ENCODE results near the gene DCAF10. TPM values are rescaled to one million over a fixed set of nuclear protein-coding genes. Genes with fewer than 3 reads are reported as not detected.

The DCAF10 gene
- total RNA-seq, 2 donors from 2014 or later, result 24.4 to 47.4 TPM

- H3K4me1 ChIP-seq (ENCODE audit: control insufficient read depth in 1 of 2, low read depth in 2 of 2), result no peaks in the 10 kb centered on the region
- H3K36me3 ChIP-seq, result no peaks in the 10 kb centered on the region
- no peaks in the 10 kb centered on the region for H3K9me3 ChIP-seq
- ATAC-seq (ENCODE audit: insufficient number of reproducible peaks, low FRiP score, low read depth) (no peak), DNase-seq (ENCODE audit: low spot score) (no peak)
- no peaks in the 10 kb centered on the region for H3K27me3 ChIP-seq (replicated peaks; ENCODE audit: insufficient read depth)
- no peak for TF ChIP-seq CTCF (IDR thresholded peaks at IDR 0.05)
- H3K27ac ChIP-seq, result no peak overlapping the region
- H3K4me3 ChIP-seq, result no peak overlapping the region
Measured at GRCh38 chr9:37852222-37852621, 51.6 kb downstream of the DCAF10 start.

GRCh38 chr9:37856551-37856950 lies 56.0 kb downstream of the DCAF10 start:
- Histone ChIP-seq H3K27me3 (replicated peaks; ENCODE audit: insufficient read depth) (no peaks in the 10 kb centered on the region), H3K4me3 (no peak overlapping the region), H3K4me1 (ENCODE audit: control insufficient read depth in 1 of 2, low read depth in 2 of 2) (no peaks in the 10 kb centered on the region), H3K36me3 (peaks cover 21% of the 10 kb centered on the region), H3K27ac (no peak overlapping the region), H3K9me3 (no peaks in the 10 kb centered on the region)
- ATAC-seq (ENCODE audit: insufficient number of reproducible peaks, low FRiP score, low read depth) (no peak), DNase-seq (ENCODE audit: low spot score) (no peak)
- TF ChIP-seq CTCF (IDR thresholded peaks at IDR 0.05), result no peak

GRCh38 chr9:37859043-37859442 lies 58.4 kb downstream of the DCAF10 start:
- Histone ChIP-seq H3K27me3 (replicated peaks; ENCODE audit: insufficient read depth) (no peaks in the 10 kb centered on the region), H3K36me3 (peaks cover 28% of the 10 kb centered on the region), H3K27ac (no peak overlapping the region), H3K4me1 (ENCODE audit: control insufficient read depth in 1 of 2, low read depth in 2 of 2) (no peaks in the 10 kb centered on the region), H3K4me3 (no peak overlapping the region), H3K9me3 (no peaks in the 10 kb centered on the region)
- DNase-seq (ENCODE audit: low spot score) (no peak), ATAC-seq (ENCODE audit: insufficient number of reproducible peaks, low FRiP score, low read depth) (no peak)
- TF ChIP-seq CTCF (IDR thresholded peaks at IDR 0.05), result no peak

DNA sequence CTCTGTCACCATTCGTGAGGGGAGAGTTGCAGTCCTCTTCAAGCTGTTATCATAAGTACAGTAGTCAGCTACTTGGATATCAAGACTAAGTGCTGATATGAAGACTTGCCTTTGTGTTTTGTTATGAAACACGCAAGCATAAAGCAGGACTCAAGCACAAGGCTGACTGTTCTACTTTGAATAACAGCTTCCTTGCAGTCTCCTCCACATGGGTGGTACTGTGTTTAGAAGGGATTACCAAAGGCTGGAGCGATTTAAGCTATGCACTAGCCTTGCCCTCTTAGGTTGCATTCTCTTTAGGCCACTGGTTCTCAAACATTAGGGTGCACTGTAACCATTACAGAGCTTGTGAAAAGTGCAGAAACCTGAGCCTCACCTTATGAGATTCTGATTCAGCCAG lies 61.9 kb downstream of the DCAF10 start:
- DNase-seq (ENCODE audit: low spot score) (no peak), ATAC-seq (ENCODE audit: insufficient number of reproducible peaks, low FRiP score, low read depth) (no peak)
- Histone ChIP-seq H3K9me3 (no peaks in the 10 kb centered on the region), H3K36me3 (peaks cover 33% of the 10 kb centered on the region), H3K4me1 (ENCODE audit: control insufficient read depth in 1 of 2, low read depth in 2 of 2) (no peaks in the 10 kb centered on the region), H3K4me3 (no peak overlapping the region), H3K27ac (no peak overlapping the region), H3K27me3 (replicated peaks; ENCODE audit: insufficient read depth) (no peaks in the 10 kb centered on the region)
- TF ChIP-seq CTCF (IDR thresholded peaks at IDR 0.05), result no peak

DNA sequence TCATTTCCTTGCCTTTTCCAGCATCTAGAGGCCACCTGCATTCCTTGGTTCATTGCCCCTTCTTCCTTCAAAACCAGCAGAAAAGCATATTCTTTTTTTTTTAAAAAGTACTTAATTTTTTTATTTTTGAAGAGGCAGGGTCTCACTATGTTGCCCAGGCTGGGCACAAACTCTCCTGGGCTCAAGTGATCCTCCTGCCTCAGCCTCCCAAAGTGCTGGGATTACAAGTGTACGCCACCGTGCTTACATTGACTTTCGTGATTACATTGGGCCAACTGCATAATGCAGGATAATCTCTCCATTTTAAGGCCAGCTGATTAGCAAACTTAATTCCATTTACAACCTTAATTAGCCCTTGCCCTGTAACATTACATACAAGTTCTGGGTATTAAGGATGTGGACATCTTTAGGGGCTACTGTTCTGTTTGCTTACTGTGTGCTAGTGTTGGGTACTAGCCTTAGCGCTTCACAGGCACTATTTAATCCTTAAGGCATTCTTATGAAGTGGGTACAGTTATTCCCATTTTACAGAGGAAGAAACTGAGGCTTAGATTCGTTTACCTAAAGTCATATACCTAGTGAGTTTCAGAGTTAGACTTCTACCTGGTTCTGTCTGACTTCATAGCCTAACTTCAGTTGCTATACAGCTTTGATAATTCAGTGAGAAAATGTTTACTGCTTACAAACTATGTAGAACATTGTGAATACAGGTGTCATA lies 69.6 kb downstream of the DCAF10 start:
- Histone ChIP-seq H3K27me3 (replicated peaks; ENCODE audit: insufficient read depth) (no peaks in the 10 kb centered on the region), H3K4me1 (ENCODE audit: control insufficient read depth in 1 of 2, low read depth in 2 of 2) (no peaks in the 10 kb centered on the region), H3K9me3 (no peaks in the 10 kb centered on the region), H3K4me3 (no peak overlapping the region), H3K27ac (no peak overlapping the region), H3K36me3 (peaks cover 5% of the 10 kb centered on the region)
- TF ChIP-seq CTCF (IDR thresholded peaks at IDR 0.05), result no peak
- DNase-seq (ENCODE audit: low spot score) (no peak), ATAC-seq (ENCODE audit: insufficient number of reproducible peaks, low FRiP score, low read depth) (no peak)

Data from thoracic aorta (tissue), 2 donors.